Erythroblast (primary cell): ENCODE data around the gene IWS1.
"Not testable (repeated sequence)": the region's sequence is repeated elsewhere in the genome, so short reads cannot be mapped to it uniquely, and the experiment has no call there.

Source experiments
- GATA1 ChIP-seq: IDR thresholded peaks from 2 replicates; pipeline ENCODE4 v1.6.1; 2011; ENCODE audit warnings: low read depth, mild to moderate bottlenecking, control low read depth, low read length, moderate library complexity
- POLR2A ChIP-seq: IDR thresholded peaks from 2 replicates; pipeline ENCODE4 v1.6.1; 2011; ENCODE audit warnings: mild to moderate bottlenecking, low read length

DNA sequence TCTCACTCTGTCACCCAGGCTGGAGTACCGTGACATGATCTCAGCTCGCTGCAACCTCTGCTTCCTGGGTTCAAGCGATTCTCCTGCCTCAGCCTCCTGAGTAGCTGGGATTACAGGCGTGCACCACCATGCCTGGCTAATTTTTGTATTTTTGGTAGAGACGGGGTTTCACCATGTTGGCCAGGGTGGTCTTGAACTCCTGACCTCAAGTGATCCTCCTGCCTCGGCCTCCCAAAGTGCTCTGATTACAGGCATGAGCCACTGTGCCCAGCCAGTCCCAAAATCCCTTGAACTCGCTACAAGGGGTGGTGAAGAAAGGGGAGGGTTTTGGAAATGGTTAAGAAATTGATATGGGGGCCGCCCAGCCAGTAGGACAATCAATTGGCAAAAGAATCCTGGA, 73.9 kb downstream of the IWS1 start:
- TF ChIP-seq POLR2A, GATA1: not testable (repeated sequence)
